ENCODE measurements around the gene NLRC3.

- TF ChIP-seq REST (IDR thresholded peaks at IDR 0.05; ENCODE audit: low read depth), result no peak
- TF ChIP-seq MAX (IDR thresholded peaks at IDR 0.05), result no peak
- no peak for TF ChIP-seq YY1 (IDR thresholded peaks at IDR 0.05; ENCODE audit: low read depth)
- no peak for TF ChIP-seq EGR1 (IDR thresholded peaks at IDR 0.05)
- TF ChIP-seq TAF1 (IDR thresholded peaks at IDR 0.05; ENCODE audit: low read depth), result no peak
- TF ChIP-seq USF1 (IDR thresholded peaks at IDR 0.05), result no peak
- no peak for TF ChIP-seq NFIC (IDR thresholded peaks at IDR 0.05)
- TF ChIP-seq CEBPB (IDR thresholded peaks at IDR 0.05), result no peak
- TF ChIP-seq TEAD4 (IDR thresholded peaks at IDR 0.05), result no peak
- TF ChIP-seq FOXM1 (IDR thresholded peaks at IDR 0.05; ENCODE audit: borderline replicate concordance, low read depth), result no peak
- TF ChIP-seq CREB1 (IDR thresholded peaks at IDR 0.05; ENCODE audit: low read depth), result no peak
- no peak for TF ChIP-seq RAD21 (IDR thresholded peaks at IDR 0.05; ENCODE audit: low read depth)
Observed at GRCh38 chr16:3575491-3575890, 1.7 kb downstream of the NLRC3 start.
